Lower leg skin (tissue), 3 donors: ENCODE measurements around the gene AGPAT4.

Source experiments
- POLR2A ChIP-seq, 2 donors: fragments of 450-650 bp; IDR thresholded peaks; one replicate each; pipeline ENCODE4 v1.6.1; 2016 to 2017; ENCODE audit warnings: antibody characterized with exemption in 2 of 2, mild to moderate bottlenecking in 1 of 2, moderate library complexity in 1 of 2
- TF ChIP-seq, protein P1 (sequence below), 3 donors: fragments of 450-650 bp; IDR thresholded peaks; one replicate each; pipeline ENCODE4 v1.5.1; 2016; ENCODE audit warnings: antibody characterized with exemption in 3 of 3, mild to moderate bottlenecking in 3 of 3, moderate library complexity in 2 of 3

DNA sequence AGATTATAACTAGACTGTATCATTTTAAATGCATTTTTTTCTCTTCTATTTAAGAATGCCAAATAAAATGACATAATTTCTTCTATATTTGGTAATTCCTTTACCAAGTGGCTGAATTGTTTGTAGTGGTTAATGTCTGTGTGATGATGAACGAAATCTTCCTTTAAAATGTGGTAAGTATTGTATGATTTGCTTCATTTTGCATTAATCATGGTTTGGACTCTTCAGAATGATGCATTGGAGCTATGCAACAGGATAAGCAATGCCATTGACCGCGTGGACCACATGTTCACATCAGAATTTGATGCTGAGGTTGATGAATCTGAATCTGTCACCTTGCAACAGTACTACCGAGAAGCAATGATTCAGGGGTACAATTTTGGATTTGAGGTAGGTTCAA is 182.7 kb downstream of the AGPAT4 start:
- TF ChIP-seq, protein P1, sequence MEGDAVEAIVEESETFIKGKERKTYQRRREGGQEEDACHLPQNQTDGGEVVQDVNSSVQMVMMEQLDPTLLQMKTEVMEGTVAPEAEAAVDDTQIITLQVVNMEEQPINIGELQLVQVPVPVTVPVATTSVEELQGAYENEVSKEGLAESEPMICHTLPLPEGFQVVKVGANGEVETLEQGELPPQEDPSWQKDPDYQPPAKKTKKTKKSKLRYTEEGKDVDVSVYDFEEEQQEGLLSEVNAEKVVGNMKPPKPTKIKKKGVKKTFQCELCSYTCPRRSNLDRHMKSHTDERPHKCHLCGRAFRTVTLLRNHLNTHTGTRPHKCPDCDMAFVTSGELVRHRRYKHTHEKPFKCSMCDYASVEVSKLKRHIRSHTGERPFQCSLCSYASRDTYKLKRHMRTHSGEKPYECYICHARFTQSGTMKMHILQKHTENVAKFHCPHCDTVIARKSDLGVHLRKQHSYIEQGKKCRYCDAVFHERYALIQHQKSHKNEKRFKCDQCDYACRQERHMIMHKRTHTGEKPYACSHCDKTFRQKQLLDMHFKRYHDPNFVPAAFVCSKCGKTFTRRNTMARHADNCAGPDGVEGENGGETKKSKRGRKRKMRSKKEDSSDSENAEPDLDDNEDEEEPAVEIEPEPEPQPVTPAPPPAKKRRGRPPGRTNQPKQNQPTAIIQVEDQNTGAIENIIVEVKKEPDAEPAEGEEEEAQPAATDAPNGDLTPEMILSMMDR (IDR thresholded peaks at IDR 0.05): no peak
- TF ChIP-seq POLR2A (IDR thresholded peaks at IDR 0.05): no peak
